Measurements from ENCODE around the gene MX2.

- TF ChIP-seq CTCF (IDR thresholded peaks at IDR 0.05) (no peak), POLR2A (IDR thresholded peaks at IDR 0.05) (no peak)
Measured at GRCh38 chr21:41345934-41346685, 15.7 kb upstream of the MX2 start.
